SK-N-SH (cell line): ENCODE results near the gene PLEKHG7. TPM values are rescaled to one million over a fixed set of nuclear protein-coding genes. Genes with fewer than 3 reads are reported as not detected.

Source experiments
- CTCF ChIA-PET: fragments of 300-600, 350-600 bp; formaldehyde crosslinking; extraction: SDS; loops from one replicate; lab custom pipeline; 2021; lab: Yijun Ruan, JAX
- POLR2A ChIA-PET: fragments of 350-600 bp; sonication (Branson Sonifier 250); formaldehyde crosslinking; extraction: SDS; loops from one replicate; lab custom pipeline; 2020; ENCODE audit warnings: antibody characterized with exemption, inconsistent platforms; lab: Yijun Ruan, JAX
- DNase-seq: peaks from one replicate; pipeline ENCODE4 v3.0.0; 2012
- H2AFZ ChIP-seq: fragments of 200-600 bp; sonication (generic); 2 replicates; pipeline ENCODE4 v1.8.1; 2016; ENCODE audit warnings: antibody characterized with exemption, mild to moderate bottlenecking, low read depth
- H3F3A ChIP-seq: fragments of 200-600 bp; sonication (generic); replicated peaks from 2 replicates; pipeline ENCODE3; 2016; ENCODE audit warnings: antibody characterized with exemption, mild to moderate bottlenecking; ENCODE audit not compliant: insufficient read depth
- H3K27ac ChIP-seq, 2 experiments: fragments of 200-500 bp in 1 of 2; fragments of 200-600 bp in 1 of 2; sonication (Bioruptor generic) in 1 of 2; sonication (generic), shearing (Covaris generic) in 1 of 2; 2 replicates each; pipeline versions ENCODE4 v1.5.1 to v1.6.1; 2014 to 2016; ENCODE audit warnings: low read depth in 2 of 2, inconsistent platforms in 1 of 2, low read length in 1 of 2, mild to moderate bottlenecking in 1 of 2, mixed read lengths in 1 of 2
- H3K27me3 ChIP-seq: fragments of 200-600 bp; sonication (generic), shearing (Covaris generic); 2 replicates; pipeline ENCODE4 v1.6.1; 2016; ENCODE audit warnings: mixed run types; ENCODE audit not compliant: insufficient read depth
- H3K36me3 ChIP-seq, 2 experiments: fragments of 200-500 bp in 1 of 2; fragments of 200-600 bp in 1 of 2; sonication (Bioruptor generic) in 1 of 2; sonication (generic) in 1 of 2; replicated peaks in 1 of 2; 2 replicates each; pipeline versions ENCODE3 to v1.5.1; 2014 to 2016; ENCODE audit warnings: low read length in 1 of 2, mild to moderate bottlenecking in 1 of 2; ENCODE audit not compliant: insufficient read depth in 2 of 2, control insufficient read depth in 1 of 2
- H3K4me1 ChIP-seq, 2 experiments: fragments of 200-500 bp in 1 of 2; fragments of 200-600 bp in 1 of 2; sonication (Bioruptor generic) in 1 of 2; sonication (generic), shearing (Covaris generic) in 1 of 2; 2 replicates each; pipeline versions ENCODE4 v1.5.1 to v1.6.1; 2014 to 2016; ENCODE audit warnings: low read depth in 1 of 2, low read length in 1 of 2, mixed run types in 1 of 2; ENCODE audit not compliant: insufficient read depth in 2 of 2, control insufficient read depth in 1 of 2
- H3K4me2 ChIP-seq: fragments of 200-600 bp; sonication (generic), shearing (Covaris generic); 2 replicates; pipeline ENCODE4 v1.6.1; 2017; ENCODE audit warnings: mixed run types
- H3K4me3 ChIP-seq, 2 experiments: fragments of 200-500 bp in 1 of 2; fragments of 200-600 bp in 1 of 2; sonication (Bioruptor generic) in 1 of 2; sonication (generic), shearing (Covaris generic) in 1 of 2; 2 replicates each; pipeline versions ENCODE4 v1.5.1 to v1.8.1; 2014 to 2016; ENCODE audit warnings: low read depth in 2 of 2, inconsistent platforms in 1 of 2, low read length in 1 of 2, mild to moderate bottlenecking in 1 of 2, mixed read lengths in 1 of 2, moderate library complexity in 1 of 2
- H3K79me2 ChIP-seq: fragments of 200-600 bp; sonication (generic); 2 replicates; pipeline ENCODE4 v1.8.1; 2017; ENCODE audit warnings: mild to moderate bottlenecking; ENCODE audit not compliant: insufficient read depth
- H3K9ac ChIP-seq: fragments of 200-600 bp; sonication (generic); 2 replicates; pipeline ENCODE4 v1.6.1; 2017; ENCODE audit warnings: mixed run types
- H3K9me2 ChIP-seq: fragments of 200-600 bp; sonication (generic); 2 replicates; pipeline ENCODE4 v1.6.1; 2017; ENCODE audit warnings: mixed run types
- H3K9me3 ChIP-seq: fragments of 200-600 bp; sonication (generic); 2 replicates; pipeline ENCODE4 v1.6.1; 2017; ENCODE audit warnings: mixed run types, mild to moderate bottlenecking, moderate library complexity
- H4K20me1 ChIP-seq: fragments of 200-600 bp; sonication (generic); 2 replicates; pipeline ENCODE4 v1.6.1; 2017; ENCODE audit warnings: mild to moderate bottlenecking, mixed run types; ENCODE audit not compliant: insufficient read depth
- CTCF ChIP-seq: fragments of 200-600 bp; sonication (generic); IDR thresholded peaks from 2 replicates; pipeline ENCODE4 v1.6.1; 2017; ENCODE audit warnings: antibody characterized with exemption, mild to moderate bottlenecking, moderate library complexity
- EP300 ChIP-seq, 2 experiments: IDR thresholded peaks; 2 replicates each; pipeline versions ENCODE4 v1.4.0 to v1.6.1; 2012; ENCODE audit warnings: borderline replicate concordance in 1 of 2, low read depth in 1 of 2, low read length in 1 of 2
- FOXJ3 ChIP-seq: sonication (generic); formaldehyde crosslinking; IDR thresholded peaks from 2 replicates; pipeline ENCODE4 v1.5.1; 2020; ENCODE audit warnings: mild to moderate bottlenecking, missing genetic modification reagents
- GABPA ChIP-seq: IDR thresholded peaks from 2 replicates; pipeline ENCODE4 v1.4.0; 2012; ENCODE audit warnings: low read depth, mild to moderate bottlenecking
- MAX ChIP-seq: IDR thresholded peaks from 2 replicates; pipeline ENCODE4 v1.4.0; 2012; ENCODE audit warnings: low read depth
- MXI1 ChIP-seq: IDR thresholded peaks from 2 replicates; pipeline ENCODE4 v1.6.1; 2012; ENCODE audit warnings: mild to moderate bottlenecking, low read depth, low read length, improper control_type of control experiment
- PBX3 ChIP-seq: IDR thresholded peaks from 2 replicates; pipeline ENCODE4; 2012
- POLR2AphosphoS5 ChIP-seq: IDR thresholded peaks from 2 replicates; pipeline ENCODE4 v1.6.1; 2012; ENCODE audit warnings: low read depth, low read length
- RFX5 ChIP-seq: IDR thresholded peaks from 2 replicates; pipeline ENCODE4 v1.6.1; 2012; ENCODE audit warnings: mild to moderate bottlenecking, improper control_type of control experiment, low read length
- SMC3 ChIP-seq: IDR thresholded peaks from 2 replicates; pipeline ENCODE4 v1.6.1; 2012; ENCODE audit warnings: low read depth, low read length, improper control_type of control experiment
- YY1 ChIP-seq: IDR thresholded peaks from 2 replicates; pipeline ENCODE4 v1.4.0; 2012; ENCODE audit warnings: low read depth, mild to moderate bottlenecking
- WGBS: methylation state at CpG from one replicate; pipeline ENCODE4 v1.1.6; 2017; ENCODE audit warnings: low lambda C conversion rate; 5-methylcytosine and 5-hydroxymethylcytosine counted together
- polyA plus RNA-seq, 3 experiments: library from polyadenylated mRNA; depleted of rRNA; stranded (reverse); fragments of >200 nt; gene quantifications; 2 replicates each; pipeline ENCODE4 v1.2.3, GENCODE V29; 2012
- TF ChIP-seq, protein P1 (sequence below): IDR thresholded peaks from 2 replicates; pipeline ENCODE4 v1.4.0; 2012; ENCODE audit warnings: low read depth, borderline replicate concordance

PLEKHG7 gene
- polyA plus RNA-seq, 1 of the 3 experiments (the other 2 are of a cell fraction), result not detected

DNA sequence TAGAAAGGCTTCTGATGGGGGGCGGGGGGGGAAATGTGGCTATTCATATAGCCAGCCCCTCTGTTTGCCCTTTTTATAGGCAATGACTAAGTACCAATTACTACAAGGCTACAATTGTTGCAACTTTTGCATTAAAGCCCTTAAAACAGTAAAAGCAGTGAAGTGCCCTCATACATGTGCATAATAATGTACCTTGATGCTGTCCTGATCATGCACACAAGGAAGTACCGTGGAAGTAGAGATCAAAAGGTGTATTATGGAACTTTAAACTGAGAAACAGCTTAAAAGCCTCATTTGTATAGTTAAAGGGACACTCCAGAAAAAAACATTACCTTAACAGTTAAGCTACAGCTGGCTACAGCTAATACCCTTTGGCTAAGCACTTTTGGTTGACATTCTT, 111.8 kb downstream of the PLEKHG7 start (continued):
- TF ChIP-seq, protein P1, sequence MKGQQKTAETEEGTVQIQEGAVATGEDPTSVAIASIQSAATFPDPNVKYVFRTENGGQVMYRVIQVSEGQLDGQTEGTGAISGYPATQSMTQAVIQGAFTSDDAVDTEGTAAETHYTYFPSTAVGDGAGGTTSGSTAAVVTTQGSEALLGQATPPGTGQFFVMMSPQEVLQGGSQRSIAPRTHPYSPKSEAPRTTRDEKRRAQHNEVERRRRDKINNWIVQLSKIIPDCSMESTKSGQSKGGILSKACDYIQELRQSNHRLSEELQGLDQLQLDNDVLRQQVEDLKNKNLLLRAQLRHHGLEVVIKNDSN, result no peak
- TF ChIP-seq MXI1, result no peak
- TF ChIP-seq, all 33 proteins: peak for 0

DNA sequence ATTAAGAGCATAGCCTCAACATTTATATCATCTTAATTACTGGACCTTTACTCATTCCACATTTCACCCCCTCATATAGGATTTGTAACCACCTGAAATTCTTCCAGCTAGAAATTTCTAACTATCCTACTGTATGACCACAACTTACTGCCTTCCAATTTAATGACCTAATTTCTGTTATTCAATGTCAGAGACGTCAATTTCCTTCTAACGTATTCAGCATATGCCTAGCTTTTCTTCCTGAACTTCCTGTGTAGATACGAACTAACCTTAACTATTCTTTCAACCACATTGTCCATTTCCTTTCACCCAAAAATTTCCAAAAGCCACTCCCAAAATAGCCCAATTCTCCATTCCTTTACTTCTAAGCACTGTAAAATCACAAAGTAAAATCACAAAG, 118.4 kb downstream of the PLEKHG7 start:
- Histone ChIP-seq H3K9me3 (no peaks in the 10 kb centered on the region; the same call in 1 of the 2 replicates), H3K27ac (no peak overlapping the region), H3K27me3 (no peaks in the 10 kb centered on the region), H4K20me1 (no peaks in the 10 kb centered on the region), H3K4me2 (no peak overlapping the region), H3K4me3 (no peak overlapping the region), H3F3A (no peaks in the 10 kb centered on the region), H3K79me2 (no peaks in the 10 kb centered on the region), H3K36me3 (peaks cover 26 to 56% of the 10 kb centered on the region in 2 experiments), H3K4me1 (no peaks in the 10 kb centered on the region), H3K9me2 (no peaks in the 10 kb centered on the region), H2AFZ (no peak overlapping the region), H3K9ac (no peak overlapping the region)
- CTCF ChIA-PET, result interaction anchor here (0.5 kb wide), 1 partner anchor 82 kb away, joined by 3 read pairs; no protein-coding TSS in a partner anchor
- 96% methylated on average over 3 of the region's 3 CpGs for WGBS
- TF ChIP-seq RFX5 (no peak), GABPA (no peak), YY1 (no peak), CTCF (no peak), POLR2AphosphoS5 (no peak), MAX (no peak), EP300 (IDR thresholded peaks at IDR 0.05; ENCODE audit: borderline replicate concordance in 1 of 2, low read depth in 1 of 2, low read length in 1 of 2) (no peak), PBX3 (no peak), FOXJ3 (no peak), SMC3 (no peak)
- TF ChIP-seq, protein P1, result no peak
- POLR2A ChIA-PET, result no interaction called here
- DNase-seq, result no peak

Other genes starting within 250 kb of the PLEKHG7 start
- 1.5 and 1.7 TPM in 2 replicates for gene EEA1, start 226.3 kb downstream of the PLEKHG7 start, polyA plus RNA-seq (2012; rRNA removed)